Small intestine (tissue), 7 donors: ENCODE data around the gene SLC4A5. TPM values are rescaled to one million over a fixed set of nuclear protein-coding genes. Genes with fewer than 3 reads are reported as not detected.

Source experiments
- DNase-seq, 2 donors: peaks; one replicate each; pipeline versions ENCODE4 v3.0.0 to v3.0.0-alpha.2; 2013
- FAIRE-seq: peaks from 2 replicates; lab custom pipeline; 2012; peaks lifted over from hg19 to GRCh38; lab: Jason Lieb, UNC
- H3K27ac ChIP-seq, 3 donors: one replicate each; pipeline ENCODE4 v1.5.1; 2013; ENCODE audit warnings: low read length in 2 of 3, mild to moderate bottlenecking in 2 of 3, control low read depth in 1 of 3, inconsistent platforms in 1 of 3, low read depth in 1 of 3, moderate library complexity in 1 of 3
- H3K27me3 ChIP-seq, 3 donors: one replicate each; pipeline ENCODE4 v1.6.1; 2013; ENCODE audit warnings: low read length in 3 of 3, inconsistent platforms in 1 of 3; ENCODE audit not compliant: control insufficient read depth in 3 of 3, insufficient read depth in 3 of 3
- H3K36me3 ChIP-seq, 3 donors: one replicate each; pipeline ENCODE4 v1.6.1; 2013; ENCODE audit warnings: low read length in 3 of 3, inconsistent platforms in 1 of 3, low read depth in 1 of 3, mild to moderate bottlenecking in 1 of 3, moderate library complexity in 1 of 3; ENCODE audit not compliant: control insufficient read depth in 3 of 3, insufficient read depth in 2 of 3
- H3K4me1 ChIP-seq, 3 donors: one replicate each; pipeline ENCODE4 v1.6.1; 2013; ENCODE audit warnings: low read length in 2 of 3, inconsistent platforms in 1 of 3, low read depth in 1 of 3, mild to moderate bottlenecking in 1 of 3, moderate library complexity in 1 of 3; ENCODE audit not compliant: control insufficient read depth in 3 of 3, insufficient read depth in 2 of 3
- H3K4me3 ChIP-seq, 3 donors: one replicate each; pipeline ENCODE4 v1.5.1; 2013; ENCODE audit warnings: low read length in 3 of 3, control low read depth in 1 of 3, inconsistent platforms in 1 of 3, low read depth in 1 of 3, mild to moderate bottlenecking in 1 of 3, moderate library complexity in 1 of 3
- H3K9me3 ChIP-seq, 2 donors: one replicate each; pipeline ENCODE4 v1.6.1; 2013; ENCODE audit warnings: low read depth in 1 of 2, low read length in 1 of 2; ENCODE audit not compliant: control insufficient read depth in 2 of 2, insufficient read depth in 1 of 2
- WGBS, 3 donors: extraction: QIAGEN DNeasy Blood & Tissue Kit; methylation state at CpG; one replicate each; pipeline ENCODE4 v1.1.7; 2013; 5-methylcytosine and 5-hydroxymethylcytosine counted together
- polyA plus RNA-seq, 4 donors: library from polyadenylated mRNA; stranded (reverse) in 3 of 4; unstranded in 1 of 4; fragments of 200-250 nt in 3 of 4; fragments of 120-200 nt in 1 of 4; gene quantifications; one replicate each; pipeline versions ENCODE4 v1.2.1 to v1.2.3, GENCODE V29; 2013
- donor health status: healthy with polysubstance abuse.
- donor health status: control.
- donor health status: control.
- donor health status: Bipolar disorder and iron deficiency.
- donor health status: healthy.

The SLC4A5 gene
- polyA plus RNA-seq, 4 donors: 0.43 to 2.0 (median 0.59) TPM; not detected in 1

GRCh38 chr2:74321737-74322136 is 21.5 kb downstream of the SLC4A5 start:
- WGBS, 3 donors: 54 to 75% (median 66%) methylated on average over 2 of the region's 2 CpGs
- Histone ChIP-seq H3K9me3 (peaks cover 0 to 1% of the 10 kb centered on the region in 2 donors), H3K4me3 (no peak overlapping the region), H3K4me1 (no peaks in the 10 kb centered on the region), H3K27me3 (no peaks in the 10 kb centered on the region), H3K27ac (no peak overlapping the region), H3K36me3 (no peaks in the 10 kb centered on the region)
- peak; percentile 49 to 73 for DNase-seq
- no peak for FAIRE-seq

GRCh38 chr2:74317701-74318100 is 25.5 kb downstream of the SLC4A5 start:
- Histone ChIP-seq H3K27ac (no peak overlapping the region), H3K4me3 (no peak overlapping the region), H3K9me3 (peaks cover 0 to 1% of the 10 kb centered on the region in 2 donors), H3K4me1 (no peaks in the 10 kb centered on the region), H3K36me3 (no peaks in the 10 kb centered on the region), H3K27me3 (no peaks in the 10 kb centered on the region)
- DNase-seq (no peak), FAIRE-seq (no peak)

- Histone ChIP-seq H3K4me1 (no peaks in the 10 kb centered on the region), H3K4me3 (no peak overlapping the region), H3K27ac (no peak overlapping the region), H3K27me3 (no peaks in the 10 kb centered on the region), H3K9me3 (peaks cover 0 to 1% of the 10 kb centered on the region in 2 donors), H3K36me3 (no peaks in the 10 kb centered on the region)
- no peak for FAIRE-seq
- 57 to 71% (median 66%) methylated on average over 6 of the region's 6 CpGs for WGBS, 3 donors
- peak; percentile 14 to 21 for DNase-seq
Measured at GRCh38 chr2:74316627-74317295, 26.5 kb downstream of the SLC4A5 start.

- DNase-seq (no peak), FAIRE-seq (no peak)
- Histone ChIP-seq H3K4me1 (no peaks in the 10 kb centered on the region), H3K9me3 (no peaks in the 10 kb centered on the region), H3K27ac (no peak overlapping the region), H3K27me3 (no peaks in the 10 kb centered on the region), H3K4me3 (no peak overlapping the region), H3K36me3 (no peaks in the 10 kb centered on the region)
- WGBS, 3 donors: 81 to 87% (median 85%) methylated on average over 5 of the region's 5 CpGs
Measured at GRCh38 chr2:74314107-74314506, 29.1 kb downstream of the SLC4A5 start.

GRCh38 chr2:74313497-74313896 is 29.7 kb downstream of the SLC4A5 start:
- H3K9me3 ChIP-seq: no peaks in the 10 kb centered on the region
- H3K4me3 ChIP-seq: no peak overlapping the region
- H3K27me3 ChIP-seq: no peaks in the 10 kb centered on the region

GRCh38 chr2:74312913-74313312 is 30.3 kb downstream of the SLC4A5 start:
- DNase-seq: no peak

More at GRCh38 chr2:74313497-74313896, 29.7 kb downstream of the SLC4A5 start:
- 77 to 87% (median 83%) methylated on average over 2 of the region's 2 CpGs for WGBS, 3 donors
- no peaks in the 10 kb centered on the region for H3K4me1 ChIP-seq
- no peaks in the 10 kb centered on the region for H3K36me3 ChIP-seq
- no peak overlapping the region for H3K27ac ChIP-seq
- DNase-seq: no peak
- no peak for FAIRE-seq

GRCh38 chr2:74307720-74308119 is 35.5 kb downstream of the SLC4A5 start:
- H3K4me3 ChIP-seq: no peak overlapping the region
- H3K9me3 ChIP-seq: no peaks in the 10 kb centered on the region
- no peak overlapping the region for H3K27ac ChIP-seq
- no peaks in the 10 kb centered on the region for H3K4me1 ChIP-seq
- 81 to 86% (median 85%) methylated on average over 8 of the region's 8 CpGs for WGBS, 3 donors
- H3K27me3 ChIP-seq: no peaks in the 10 kb centered on the region
- no peak for FAIRE-seq
- no peaks in the 10 kb centered on the region for H3K36me3 ChIP-seq
- DNase-seq: no peak

More at GRCh38 chr2:74312913-74313312, 30.3 kb downstream of the SLC4A5 start:
- FAIRE-seq: no peak
- no peaks in the 10 kb centered on the region for H3K9me3 ChIP-seq
- H3K4me3 ChIP-seq: no peak overlapping the region
- H3K36me3 ChIP-seq: no peaks in the 10 kb centered on the region
- no peak overlapping the region for H3K27ac ChIP-seq
- no peaks in the 10 kb centered on the region for H3K27me3 ChIP-seq
- no peaks in the 10 kb centered on the region for H3K4me1 ChIP-seq

GRCh38 chr2:74304332-74305148 is 38.7 kb downstream of the SLC4A5 start:
- WGBS, 3 donors: 79 to 83% (median 79%) methylated on average over 7 of the region's 7 CpGs
- Histone ChIP-seq H3K27ac (no peak overlapping the region), H3K36me3 (no peaks in the 10 kb centered on the region), H3K4me3 (no peak overlapping the region), H3K9me3 (peaks cover 0 to 2% of the 10 kb centered on the region in 2 donors), H3K27me3 (no peaks in the 10 kb centered on the region), H3K4me1 (no peaks in the 10 kb centered on the region)
- DNase-seq: no peak
- FAIRE-seq: no peak
